GM21723 (cell line): ENCODE data around the gene STARD10.

Experiments used
- ATAC-seq: cut with Tn5 transposase; IDR thresholded peaks from one replicate; pipeline ENCODE4 v1.9.1; 2021; ENCODE audit warnings: mild to moderate bottlenecking, moderate library complexity; ENCODE audit not compliant: unreplicated experiment

Gene STARD10

GRCh38 chr11:72712168-72712751 lies 81.6 kb downstream of the STARD10 start:
- no peak for ATAC-seq

- no peak for ATAC-seq
Observed at GRCh38 chr11:72711141-72711540, 82.7 kb downstream of the STARD10 start.

GRCh38 chr11:72710278-72710677 lies 83.6 kb downstream of the STARD10 start:
- no peak for ATAC-seq

GRCh38 chr11:72709478-72710238 lies 84.2 kb downstream of the STARD10 start:
- ATAC-seq, result no peak

GRCh38 chr11:72707032-72707431 lies 86.8 kb downstream of the STARD10 start:
- no peak for ATAC-seq

- ATAC-seq, result no peak
Observed at GRCh38 chr11:72706579-72706978, 87.3 kb downstream of the STARD10 start.

- ATAC-seq, result no peak
Observed at GRCh38 chr11:72705442-72706365, 88.1 kb downstream of the STARD10 start.

- no peak for ATAC-seq
Observed at GRCh38 chr11:72704783-72705265, 89.0 kb downstream of the STARD10 start.
